ENCODE measurements around the gene ARMC9. TPM values are rescaled to one million over a fixed set of nuclear protein-coding genes. Genes with fewer than 3 reads are reported as not detected.

The ARMC9 gene
- total and polyA plus RNA-seq, 2 donors from 2014 or later: 7.3 to 18.2 TPM

DNA sequence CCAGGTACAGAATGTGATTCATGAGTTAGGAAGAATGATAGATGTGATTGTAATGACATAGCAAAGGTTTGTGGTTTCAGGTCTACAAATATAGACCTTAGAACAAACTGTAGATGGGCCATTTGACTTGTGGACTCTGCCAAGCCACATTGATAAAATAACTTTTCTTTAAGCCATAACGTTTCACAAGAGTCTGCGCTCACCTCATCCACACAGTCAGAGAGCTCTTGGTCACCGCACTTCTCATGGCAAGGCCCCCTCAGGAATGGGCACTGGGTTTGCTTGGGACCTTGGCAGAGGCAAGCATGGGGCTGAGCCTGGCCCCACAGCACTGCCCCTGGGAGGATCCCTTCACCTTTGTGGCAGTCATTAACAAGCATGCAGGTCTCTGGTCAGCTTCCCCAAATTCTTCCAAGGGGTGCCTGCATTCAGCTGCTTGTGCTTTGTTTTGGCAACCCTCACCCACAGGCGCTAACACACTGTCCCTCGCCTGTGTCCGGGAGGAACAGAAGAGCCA lies 14.0 kb downstream of the ARMC9 start:
- FAIRE-seq (no peak), DNase-seq (no peak)
- no peaks in the 10 kb centered on the region for H3K9me3 ChIP-seq (ENCODE audit: control insufficient read depth in 2 of 3, insufficient read depth in 1 of 3, low read length in 3 of 3)
- H3K4me1 ChIP-seq (ENCODE audit: control insufficient read depth in 2 of 3, insufficient read depth in 2 of 3, low read depth in 1 of 3, low read length in 3 of 3): no peaks in the 10 kb centered on the region
- intact Hi-C loops (cut with DNase I): no loop called here
- H3K27ac ChIP-seq (ENCODE audit: low read depth in 2 of 2, low read length in 2 of 2): no peak overlapping the region
- H3K4me3 ChIP-seq (ENCODE audit: low read length in 3 of 3): no peak overlapping the region
- TF ChIP-seq, protein P1, sequence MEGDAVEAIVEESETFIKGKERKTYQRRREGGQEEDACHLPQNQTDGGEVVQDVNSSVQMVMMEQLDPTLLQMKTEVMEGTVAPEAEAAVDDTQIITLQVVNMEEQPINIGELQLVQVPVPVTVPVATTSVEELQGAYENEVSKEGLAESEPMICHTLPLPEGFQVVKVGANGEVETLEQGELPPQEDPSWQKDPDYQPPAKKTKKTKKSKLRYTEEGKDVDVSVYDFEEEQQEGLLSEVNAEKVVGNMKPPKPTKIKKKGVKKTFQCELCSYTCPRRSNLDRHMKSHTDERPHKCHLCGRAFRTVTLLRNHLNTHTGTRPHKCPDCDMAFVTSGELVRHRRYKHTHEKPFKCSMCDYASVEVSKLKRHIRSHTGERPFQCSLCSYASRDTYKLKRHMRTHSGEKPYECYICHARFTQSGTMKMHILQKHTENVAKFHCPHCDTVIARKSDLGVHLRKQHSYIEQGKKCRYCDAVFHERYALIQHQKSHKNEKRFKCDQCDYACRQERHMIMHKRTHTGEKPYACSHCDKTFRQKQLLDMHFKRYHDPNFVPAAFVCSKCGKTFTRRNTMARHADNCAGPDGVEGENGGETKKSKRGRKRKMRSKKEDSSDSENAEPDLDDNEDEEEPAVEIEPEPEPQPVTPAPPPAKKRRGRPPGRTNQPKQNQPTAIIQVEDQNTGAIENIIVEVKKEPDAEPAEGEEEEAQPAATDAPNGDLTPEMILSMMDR (IDR thresholded peaks at IDR 0.05; ENCODE audit: borderline replicate concordance, extremely low read depth, insufficient read depth): no peak
- H3K27me3 ChIP-seq (ENCODE audit: control insufficient read depth, insufficient read depth, low read length): no peaks in the 10 kb centered on the region
- peaks cover 2 to 27% (median 5%) of the 10 kb centered on the region in 3 donors for H3K36me3 ChIP-seq (ENCODE audit: control insufficient read depth in 2 of 3, insufficient read depth in 3 of 3, low read length in 3 of 3)
- H3K9ac ChIP-seq (ENCODE audit: low read length in 3 of 3): no peak overlapping the region

DNA sequence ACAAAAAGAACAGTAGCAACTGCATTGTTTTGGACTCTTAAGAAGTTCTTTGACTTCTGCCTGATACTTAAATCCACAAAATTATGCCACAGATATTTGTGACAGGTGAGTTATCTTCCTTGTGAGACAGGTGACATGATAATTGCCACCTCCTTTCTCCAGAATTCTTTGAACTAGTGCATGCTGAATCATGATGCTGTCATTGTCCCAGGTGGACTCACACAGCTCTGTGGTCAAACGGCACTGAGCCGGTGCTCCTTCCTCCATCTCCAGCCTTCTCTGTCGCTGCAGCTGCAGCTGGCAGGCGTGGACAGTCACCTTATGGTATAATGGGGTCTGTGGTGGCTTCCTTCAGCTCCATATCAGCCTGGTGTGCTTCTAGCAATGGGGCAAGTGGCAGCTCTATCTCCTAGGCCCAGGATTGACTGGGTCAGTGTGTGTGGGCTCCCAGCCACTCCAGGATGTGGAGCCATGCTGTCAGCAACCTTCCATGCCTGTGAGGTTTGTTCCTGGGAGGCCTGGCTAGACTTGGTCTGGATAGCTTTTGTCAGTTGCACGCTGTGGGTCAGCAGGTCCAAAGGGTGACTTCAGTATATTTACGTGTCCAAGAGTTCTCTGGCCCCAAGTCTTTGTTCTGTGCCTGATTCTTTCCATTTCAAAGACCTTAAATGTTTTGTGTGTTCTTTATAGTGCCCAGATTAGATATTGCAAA lies 15.7 kb downstream of the ARMC9 start:
- Histone ChIP-seq H3K27me3 (ENCODE audit: control insufficient read depth, insufficient read depth, low read length) (no peaks in the 10 kb centered on the region), H3K36me3 (ENCODE audit: control insufficient read depth in 2 of 3, insufficient read depth in 3 of 3, low read length in 3 of 3) (peaks cover 2 to 21% (median 3%) of the 10 kb centered on the region in 3 donors), H3K9ac (ENCODE audit: low read length in 3 of 3) (no peak overlapping the region), H3K27ac (ENCODE audit: low read depth in 2 of 2, low read length in 2 of 2) (no peak overlapping the region), H3K9me3 (ENCODE audit: control insufficient read depth in 2 of 3, insufficient read depth in 1 of 3, low read length in 3 of 3) (no peaks in the 10 kb centered on the region), H3K4me3 (ENCODE audit: low read length in 3 of 3) (no peak overlapping the region), H3K4me1 (ENCODE audit: control insufficient read depth in 2 of 3, insufficient read depth in 2 of 3, low read depth in 1 of 3, low read length in 3 of 3) (no peaks in the 10 kb centered on the region)
- no peak for DNase-seq
- TF ChIP-seq, protein P1 (IDR thresholded peaks at IDR 0.05; ENCODE audit: borderline replicate concordance, extremely low read depth, insufficient read depth): no peak
- no peak for FAIRE-seq
- intact Hi-C loops (cut with DNase I): no loop called here

DNA sequence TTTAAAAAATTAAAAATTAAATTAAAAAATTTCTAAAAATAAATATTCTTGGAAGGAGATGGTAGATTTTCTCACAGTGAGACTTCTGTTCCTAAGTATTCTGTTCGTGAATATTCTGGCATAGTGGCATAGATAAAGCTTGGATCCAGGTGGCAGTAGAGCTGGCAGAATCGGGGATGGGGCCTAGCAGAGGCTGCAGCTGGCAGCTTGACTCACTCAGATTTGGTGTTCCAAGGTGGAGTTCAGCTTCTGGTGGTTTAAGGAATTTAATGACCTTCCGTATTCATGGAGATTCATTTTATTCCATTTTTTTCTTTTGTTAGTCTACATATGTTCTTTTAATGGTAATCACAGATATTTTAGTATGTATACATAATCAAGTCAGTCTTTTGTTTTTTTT lies 19.9 kb downstream of the ARMC9 start:
- no peak for FAIRE-seq
- peaks cover 2 to 6% (median 3%) of the 10 kb centered on the region in 3 donors for H3K36me3 ChIP-seq (ENCODE audit: control insufficient read depth in 2 of 3, insufficient read depth in 3 of 3, low read length in 3 of 3)
- H3K4me3 ChIP-seq (ENCODE audit: low read length in 3 of 3): no peak overlapping the region
- no peaks in the 10 kb centered on the region for H3K27me3 ChIP-seq (ENCODE audit: control insufficient read depth, insufficient read depth, low read length)
- no peak overlapping the region for H3K27ac ChIP-seq (ENCODE audit: low read depth in 2 of 2, low read length in 2 of 2)
- DNase-seq: no peak
- intact Hi-C loops (cut with DNase I): no loop called here
- TF ChIP-seq, protein P1 (IDR thresholded peaks at IDR 0.05; ENCODE audit: borderline replicate concordance, extremely low read depth, insufficient read depth): no peak
- H3K9me3 ChIP-seq (ENCODE audit: control insufficient read depth in 2 of 3, insufficient read depth in 1 of 3, low read length in 3 of 3): no peaks in the 10 kb centered on the region
- H3K9ac ChIP-seq (ENCODE audit: low read length in 3 of 3): no peak overlapping the region
- H3K4me1 ChIP-seq (ENCODE audit: control insufficient read depth in 2 of 3, insufficient read depth in 2 of 3, low read depth in 1 of 3, low read length in 3 of 3): no peaks in the 10 kb centered on the region
